ENCODE results near the gene AUTS2. TPM values are rescaled to one million over a fixed set of nuclear protein-coding genes. Genes with fewer than 3 reads are reported as not detected.

The AUTS2 gene
- total RNA-seq, 2 experiments from 2014 or later, result 2.4 to 3.0 TPM

DNA sequence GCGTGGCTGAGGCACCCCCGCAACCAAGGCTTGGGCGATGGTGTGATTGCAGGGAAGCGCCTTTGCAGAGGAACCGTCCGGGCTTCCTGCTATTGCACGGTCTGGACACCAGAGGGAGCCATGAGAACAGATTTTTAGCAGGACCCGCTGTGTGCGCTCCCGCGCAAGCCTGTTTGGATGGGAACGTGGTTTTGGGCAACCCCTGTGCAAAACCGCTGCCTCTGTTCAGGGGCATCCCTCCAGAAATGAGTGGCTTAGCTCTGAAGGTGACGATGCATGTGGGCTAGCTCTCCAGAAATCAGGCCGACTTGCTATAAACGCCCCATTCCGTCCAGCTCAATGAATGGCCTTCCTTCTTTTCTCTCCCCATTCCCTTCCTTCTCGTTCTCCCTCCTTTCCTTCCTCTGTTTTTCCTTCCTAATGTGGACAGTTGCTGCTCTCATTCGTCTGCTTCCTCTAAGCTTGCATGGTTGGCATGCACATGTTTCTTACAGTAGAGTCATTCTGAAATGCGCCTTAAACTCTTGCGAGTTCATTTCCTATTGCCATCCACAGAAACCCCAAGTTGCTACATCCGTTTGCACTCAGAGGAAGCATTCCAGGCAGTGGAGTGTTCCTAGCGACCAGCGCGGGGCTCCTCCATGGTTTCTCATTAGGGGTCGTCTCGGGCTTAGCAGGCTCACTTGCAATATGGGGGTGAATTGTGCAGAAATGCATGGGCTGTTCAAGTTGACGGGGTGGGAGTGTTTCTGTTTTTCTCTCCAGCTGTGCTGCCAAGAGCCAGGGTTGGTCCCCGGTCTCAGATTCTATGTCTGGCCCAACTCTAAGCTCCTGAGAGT, 1231.2 kb downstream of the AUTS2 start:
- peaks cover 2% of the 10 kb centered on the region for H3K9me3 Mint-ChIP-seq (ENCODE audit: low read depth)
- DNase-seq, result peak; percentile 78
- no peak overlapping the region for H3K27ac Mint-ChIP-seq
- peaks cover 9% of the 10 kb centered on the region for H3K27me3 Mint-ChIP-seq
- intact Hi-C loops (cut with DNase I, micrococcal nuclease), result loop anchor here (1.0 to 10.0 kb wide), 2 partner anchors 904 to 905 kb away; no protein-coding TSS in a partner anchor
- CTCF ChIA-PET, result interaction anchor here (0.6 to 4.7 kb wide), 8 partner anchors 27 to 1299 kb away, joined by 3 to 18 read pairs (median 4); no protein-coding TSS in a partner anchor
- peak overlapping the region; percentile 0 for H3K4me3 Mint-ChIP-seq
- POLR2A ChIA-PET, result no interaction called here
- peak; percentile 64 for ATAC-seq
- H3K4me1 Mint-ChIP-seq, result peaks cover 12% of the 10 kb centered on the region
- H3K36me3 Mint-ChIP-seq (ENCODE audit: low read depth), result no peaks in the 10 kb centered on the region

DNA sequence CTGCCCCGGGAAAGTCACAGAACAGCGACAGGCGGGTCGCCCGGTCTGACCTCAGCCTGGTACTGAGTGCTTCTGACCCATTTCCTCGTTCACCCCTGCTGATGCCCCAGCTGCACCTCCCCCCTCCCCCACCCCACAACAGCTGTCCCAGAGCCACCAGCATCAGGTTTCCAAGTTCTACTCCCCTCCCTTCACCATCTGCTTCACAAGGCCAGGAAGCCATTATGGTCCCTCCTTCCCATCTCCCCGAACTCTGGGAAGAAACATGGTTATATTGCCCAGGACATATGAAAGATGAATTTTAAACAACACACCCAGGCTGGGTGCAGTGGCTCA, 1231.8 kb downstream of the AUTS2 start:
- Mint-ChIP-seq H3K27me3 (peaks cover 9% of the 10 kb centered on the region), H3K27ac (no peak overlapping the region), H3K4me3 (no peak overlapping the region), H3K9me3 (ENCODE audit: low read depth) (peaks cover 2% of the 10 kb centered on the region), H3K4me1 (peaks cover 12% of the 10 kb centered on the region), H3K36me3 (ENCODE audit: low read depth) (no peaks in the 10 kb centered on the region)
- intact Hi-C loops (cut with DNase I, micrococcal nuclease), result no loop called here
- ChIA-PET CTCF (interaction anchor here (0.6 to 4.7 kb wide), 8 partner anchors 28 to 1300 kb away, joined by 3 to 18 read pairs (median 4); no protein-coding TSS in a partner anchor), POLR2A (no interaction called here)
- DNase-seq (no peak), ATAC-seq (no peak)

DNA sequence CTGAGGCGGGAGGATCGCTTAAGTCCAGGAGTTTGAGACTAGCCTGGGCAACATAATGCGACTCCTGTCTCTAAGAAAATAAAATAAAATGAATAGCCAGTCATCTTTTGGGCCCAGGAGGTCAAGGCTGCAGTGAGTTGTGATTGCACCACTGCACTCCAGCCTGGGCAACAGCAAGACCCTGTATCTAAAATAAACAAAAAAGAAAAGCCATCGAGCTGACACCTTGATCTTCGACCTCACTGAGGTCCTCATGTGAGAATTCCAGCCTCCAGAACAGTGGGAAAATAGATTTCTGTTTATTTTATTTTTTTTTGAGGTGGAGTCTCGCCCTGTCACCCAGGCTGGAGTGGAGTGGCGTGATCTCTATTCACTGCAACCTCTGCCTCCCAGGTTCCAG, 1232.2 kb downstream of the AUTS2 start:
- no peak for ATAC-seq
- Mint-ChIP-seq H3K9me3 (ENCODE audit: low read depth) (peaks cover 2% of the 10 kb centered on the region), H3K27me3 (peaks cover 9% of the 10 kb centered on the region), H3K4me1 (peaks cover 12% of the 10 kb centered on the region), H3K4me3 (no peak overlapping the region), H3K36me3 (ENCODE audit: low read depth) (no peaks in the 10 kb centered on the region), H3K27ac (no peak overlapping the region)
- ChIA-PET CTCF (interaction anchor here (0.6 to 4.7 kb wide), 2 partner anchors 901 to 906 kb away, joined by 4 to 18 read pairs; no protein-coding TSS in a partner anchor), POLR2A (no interaction called here)
- no peak for DNase-seq
- intact Hi-C loops (cut with DNase I, micrococcal nuclease), result no loop called here

- intact Hi-C loops (cut with DNase I, micrococcal nuclease), result no loop called here
- Mint-ChIP-seq H3K9me3 (ENCODE audit: low read depth) (no peaks in the 10 kb centered on the region), H3K4me1 (peaks cover 12% of the 10 kb centered on the region), H3K27ac (no peak overlapping the region), H3K36me3 (ENCODE audit: low read depth) (no peaks in the 10 kb centered on the region), H3K27me3 (peaks cover 5% of the 10 kb centered on the region), H3K4me3 (no peak overlapping the region)
- DNase-seq (no peak), ATAC-seq (no peak)
- POLR2A ChIA-PET, result no interaction called here
- CTCF ChIA-PET, result interaction anchor here (0.6 kb wide), 1 partner anchor 28 kb away, joined by 3 read pairs; no protein-coding TSS in a partner anchor
These were observed 1235.5 kb downstream of the AUTS2 start for GRCh38 chr7:70833726-70834125.

DNA sequence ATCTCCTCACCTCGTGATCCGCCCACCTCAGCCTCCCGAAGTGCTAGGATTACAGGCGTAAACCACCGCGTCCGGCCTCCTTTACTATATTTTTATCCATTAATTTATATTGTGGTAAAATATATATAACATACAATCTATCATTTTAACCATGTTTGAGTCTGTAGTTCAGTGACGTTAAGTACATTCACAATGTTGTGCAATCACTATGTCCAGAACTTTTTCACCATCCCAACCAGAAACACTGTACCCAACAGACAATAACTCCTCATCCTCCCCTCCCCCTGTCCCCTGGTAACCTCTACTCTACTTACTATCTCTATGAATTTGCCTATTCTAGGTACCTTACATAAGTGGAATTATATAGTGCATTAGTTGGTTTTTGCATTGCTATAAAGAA, 1236.1 kb downstream of the AUTS2 start:
- Mint-ChIP-seq H3K27me3 (peaks cover 5% of the 10 kb centered on the region), H3K36me3 (ENCODE audit: low read depth) (no peaks in the 10 kb centered on the region), H3K4me1 (peaks cover 7% of the 10 kb centered on the region), H3K27ac (no peak overlapping the region), H3K9me3 (ENCODE audit: low read depth) (no peaks in the 10 kb centered on the region), H3K4me3 (no peak overlapping the region)
- no peak for DNase-seq
- ChIA-PET CTCF (no interaction called here), POLR2A (no interaction called here)
- intact Hi-C loops (cut with DNase I, micrococcal nuclease), result no loop called here
- ATAC-seq, result no peak

DNA sequence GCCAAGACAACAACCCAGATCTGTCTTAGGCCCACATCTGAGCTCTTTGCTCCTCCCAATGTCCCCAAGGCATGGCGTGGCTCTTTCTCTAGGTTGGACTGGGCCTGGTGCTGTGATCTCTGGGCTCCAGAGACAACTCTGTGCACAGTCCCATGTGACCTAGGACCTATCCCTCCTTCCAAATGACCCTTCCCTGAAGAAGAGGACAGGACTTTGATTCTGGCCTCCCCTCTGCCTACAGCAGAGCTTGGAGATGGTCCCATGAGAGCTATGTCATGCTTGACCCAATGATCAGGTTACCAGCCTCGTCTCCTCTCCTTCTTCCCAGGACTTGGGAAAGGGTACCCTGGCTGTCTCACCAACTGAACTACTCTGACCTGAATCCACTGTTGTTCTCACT, 1237.4 kb downstream of the AUTS2 start:
- intact Hi-C loops (cut with DNase I, micrococcal nuclease), result no loop called here
- Mint-ChIP-seq H3K27me3 (no peaks in the 10 kb centered on the region), H3K27ac (no peak overlapping the region), H3K9me3 (ENCODE audit: low read depth) (no peaks in the 10 kb centered on the region), H3K36me3 (ENCODE audit: low read depth) (no peaks in the 10 kb centered on the region), H3K4me3 (no peak overlapping the region), H3K4me1 (no peaks in the 10 kb centered on the region)
- ATAC-seq (no peak), DNase-seq (no peak)
- POLR2A ChIA-PET, result no interaction called here
- CTCF ChIA-PET, result no interaction called here

- no peaks in the 10 kb centered on the region for H3K9me3 Mint-ChIP-seq (ENCODE audit: low read depth)
- ChIA-PET POLR2A (no interaction called here), CTCF (no interaction called here)
- ATAC-seq, result no peak
- no peak overlapping the region for H3K27ac Mint-ChIP-seq
- H3K4me3 Mint-ChIP-seq, result no peak overlapping the region
- intact Hi-C loops (cut with DNase I, micrococcal nuclease), result no loop called here
- H3K36me3 Mint-ChIP-seq (ENCODE audit: low read depth), result no peaks in the 10 kb centered on the region
- DNase-seq, result no peak
- no peaks in the 10 kb centered on the region for H3K4me1 Mint-ChIP-seq
- no peaks in the 10 kb centered on the region for H3K27me3 Mint-ChIP-seq
These were observed 1238.0 kb downstream of the AUTS2 start for GRCh38 chr7:70836279-70836678.

DNA sequence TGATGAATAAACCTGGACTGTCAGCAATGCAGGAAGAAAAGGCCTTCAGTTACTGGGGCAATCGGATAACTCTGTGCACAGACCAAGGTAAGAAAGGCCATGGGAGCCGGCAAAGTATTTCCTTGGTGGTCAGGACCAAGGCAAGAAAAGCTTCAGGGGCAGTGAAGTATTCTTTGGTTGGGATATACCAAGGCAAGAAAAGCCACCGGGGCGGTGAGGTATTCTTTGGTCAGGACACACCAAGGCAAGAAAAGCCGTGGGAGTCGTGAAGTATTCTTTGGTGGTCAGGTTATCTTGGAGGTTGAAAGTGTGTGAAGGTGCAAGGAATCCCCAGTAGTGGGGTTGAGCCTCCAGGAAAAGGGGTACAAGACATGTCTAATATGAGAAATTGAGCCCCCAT, 1238.7 kb downstream of the AUTS2 start:
- intact Hi-C loops (cut with DNase I, micrococcal nuclease), result no loop called here
- Mint-ChIP-seq H3K4me1 (no peaks in the 10 kb centered on the region), H3K36me3 (ENCODE audit: low read depth) (no peaks in the 10 kb centered on the region), H3K9me3 (ENCODE audit: low read depth) (no peaks in the 10 kb centered on the region), H3K27ac (no peak overlapping the region), H3K27me3 (no peaks in the 10 kb centered on the region), H3K4me3 (no peak overlapping the region)
- POLR2A ChIA-PET, result no interaction called here
- CTCF ChIA-PET, result no interaction called here
- DNase-seq, result no peak
- ATAC-seq, result no peak

DNA sequence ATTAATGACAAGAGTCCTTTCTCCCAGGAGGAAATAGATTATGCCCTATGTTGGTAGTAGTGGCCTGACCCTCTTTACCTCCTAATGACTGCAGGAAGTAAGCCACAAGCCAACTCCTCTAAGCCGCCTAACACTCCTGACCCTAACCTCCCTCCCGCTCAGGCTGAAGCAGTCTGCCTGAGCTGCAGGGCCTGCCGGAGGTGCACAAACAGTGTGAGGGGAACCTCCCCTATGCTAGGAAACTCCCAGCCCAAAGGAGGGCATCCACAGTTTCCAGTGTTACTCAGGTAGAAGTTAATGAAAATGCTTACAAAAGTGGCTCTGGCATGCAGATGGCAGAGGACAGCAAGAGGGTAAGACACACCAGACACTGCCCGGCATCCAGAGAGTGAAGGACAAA, 1239.3 kb downstream of the AUTS2 start:
- Mint-ChIP-seq H3K27ac (no peak overlapping the region), H3K9me3 (ENCODE audit: low read depth) (peaks cover 4% of the 10 kb centered on the region), H3K4me1 (no peaks in the 10 kb centered on the region), H3K36me3 (ENCODE audit: low read depth) (no peaks in the 10 kb centered on the region), H3K4me3 (no peak overlapping the region), H3K27me3 (no peaks in the 10 kb centered on the region)
- intact Hi-C loops (cut with DNase I, micrococcal nuclease), result no loop called here
- ATAC-seq (no peak), DNase-seq (no peak)
- ChIA-PET POLR2A (no interaction called here), CTCF (no interaction called here)

DNA sequence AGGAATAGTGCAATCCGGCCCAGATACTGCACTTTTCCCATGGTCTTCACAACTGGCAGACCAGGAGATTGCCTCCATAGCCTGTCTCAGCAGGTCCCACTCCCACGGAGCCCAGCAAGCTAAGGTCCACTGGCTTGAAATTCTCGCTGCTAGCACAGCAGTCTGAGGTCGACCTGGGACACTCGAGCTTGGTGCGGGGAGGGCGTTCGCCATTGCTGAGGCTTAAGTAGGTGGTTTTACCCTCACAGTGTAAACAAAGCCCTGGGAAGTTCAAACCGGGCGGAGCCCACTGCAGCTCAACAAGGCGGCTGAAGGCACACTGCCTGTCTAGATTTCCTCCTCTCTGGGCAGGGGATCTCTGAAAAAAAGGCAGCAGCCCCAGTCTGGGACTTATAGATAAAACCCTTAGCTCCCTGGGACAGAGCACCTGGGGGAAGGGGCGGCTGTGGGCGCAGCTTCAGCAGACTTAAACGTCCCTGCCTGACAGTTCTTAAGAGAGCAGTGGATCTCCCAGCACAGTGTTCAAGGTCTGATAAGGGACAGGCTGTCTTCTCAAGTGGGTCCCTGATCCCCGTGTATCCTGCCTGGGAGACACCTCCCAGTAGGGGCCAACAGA, 1240.1 kb downstream of the AUTS2 start:
- peaks cover 5% of the 10 kb centered on the region for H3K9me3 Mint-ChIP-seq (ENCODE audit: low read depth)
- ATAC-seq, result no peak
- no peaks in the 10 kb centered on the region for H3K4me1 Mint-ChIP-seq
- H3K27me3 Mint-ChIP-seq, result no peaks in the 10 kb centered on the region
- H3K36me3 Mint-ChIP-seq (ENCODE audit: low read depth), result no peaks in the 10 kb centered on the region
- no peak overlapping the region for H3K4me3 Mint-ChIP-seq
- intact Hi-C loops (cut with DNase I, micrococcal nuclease), result no loop called here
- CTCF ChIA-PET, result no interaction called here
- no peak for DNase-seq
- POLR2A ChIA-PET, result no interaction called here
- H3K27ac Mint-ChIP-seq, result no peak overlapping the region
